Suprapubic skin (tissue), 4 donors: ENCODE results near the gene TSPAN18.

Experiments used
- CTCF ChIP-seq, 2 donors: fragments of 200-600 bp in 1 of 2; fragments of 450-650 bp in 1 of 2; sonication (generic) in 1 of 2; IDR thresholded peaks; one replicate each; pipeline ENCODE4 v1.5.1; 2016 to 2019; ENCODE audit warnings: antibody characterized with exemption in 2 of 2, mild to moderate bottlenecking in 1 of 2, moderate library complexity in 1 of 2
- EP300 ChIP-seq: sonication (generic); formaldehyde crosslinking; IDR thresholded peaks from one replicate; pipeline ENCODE4 v1.6.1; 2017; ENCODE audit warnings: antibody characterized with exemption
- POLR2A ChIP-seq, 2 donors: fragments of 450-650 bp; IDR thresholded peaks; one replicate each; pipeline ENCODE4 v1.6.1; 2017; ENCODE audit warnings: antibody characterized with exemption in 2 of 2, mild to moderate bottlenecking in 2 of 2, moderate library complexity in 2 of 2
- POLR2AphosphoS5 ChIP-seq, 3 donors: sonication (generic); formaldehyde crosslinking; IDR thresholded peaks; one replicate each; pipeline ENCODE4 v1.6.1; 2017; ENCODE audit warnings: antibody characterized with exemption in 3 of 3

GRCh38 chr11:44693654-44694119 is 33.1 kb upstream of the TSPAN18 start:
- TF ChIP-seq CTCF (IDR thresholded peaks at IDR 0.05) (no peak), POLR2A (IDR thresholded peaks at IDR 0.05) (no peak), POLR2AphosphoS5 (IDR thresholded peaks at IDR 0.05) (no peak), EP300 (no peak)
